ENCODE measurements around the gene DIO3.

- TF ChIP-seq CTCF (IDR thresholded peaks at IDR 0.05; ENCODE audit: low read depth, low read length, poor library complexity, severe bottlenecking) (no peak), EZH2phosphoT487 (IDR thresholded peaks at IDR 0.05; ENCODE audit: borderline replicate concordance, low read length) (no peak)
Observed at GRCh38 chr14:101577221-101577909, 16.1 kb downstream of the DIO3 start.
